HAP-1 (cell line): ENCODE results near the gene NFYA.

ENCODE experiments used
- DNase-seq, 2 experiments: peaks; one replicate each; pipeline ENCODE4 v3.0.0-alpha.2; 2016 to 2020; ENCODE audit warnings: low spot score in 2 of 2
- H3K27me3 ChIP-seq: fragments of 250-450 bp; sonication (Bioruptor Pico); 2 replicates; pipeline ENCODE4 v1.5.1; 2020; ENCODE audit warnings: low read depth, mild to moderate bottlenecking, moderate library complexity
- H3K36me3 ChIP-seq: fragments of 250-450 bp; sonication (Bioruptor Pico); replicated peaks from 2 replicates; pipeline ENCODE4 v1.5.1; 2020; ENCODE audit warnings: mild to moderate bottlenecking
- H3K4me1 ChIP-seq: fragments of 250-450 bp; sonication (Bioruptor Pico); 2 replicates; pipeline ENCODE4 v1.5.1; 2020; ENCODE audit warnings: mild to moderate bottlenecking
- H3K4me3 ChIP-seq: fragments of 250-450 bp; sonication (Bioruptor Pico); 2 replicates; pipeline ENCODE4 v1.5.1; 2020; ENCODE audit warnings: mild to moderate bottlenecking, moderate library complexity
- H3K9me3 ChIP-seq: fragments of 250-450 bp; sonication (Bioruptor Pico); 2 replicates; pipeline ENCODE4 v1.5.1; 2020; ENCODE audit warnings: mild to moderate bottlenecking, moderate library complexity
- in situ Hi-C: fragments of 300-500 bp; cut with MboI; formaldehyde crosslinking; loops from 3 replicates; pipeline ENCODE4 v1.14.3; 2020; ENCODE audit warnings: low sequenced_read_pairs, inconsistent platforms, mixed read lengths

The NFYA gene

GRCh38 chr6:41125282-41125681 is 52.5 kb downstream of the NFYA start:
- in situ Hi-C loops = no loop called here
- no peak for DNase-seq
- Histone ChIP-seq H3K4me1 (no peaks in the 10 kb centered on the region), H3K4me3 (no peak overlapping the region), H3K9me3 (no peaks in the 10 kb centered on the region), H3K36me3 (no peaks in the 10 kb centered on the region), H3K27me3 (no peaks in the 10 kb centered on the region)

DNA sequence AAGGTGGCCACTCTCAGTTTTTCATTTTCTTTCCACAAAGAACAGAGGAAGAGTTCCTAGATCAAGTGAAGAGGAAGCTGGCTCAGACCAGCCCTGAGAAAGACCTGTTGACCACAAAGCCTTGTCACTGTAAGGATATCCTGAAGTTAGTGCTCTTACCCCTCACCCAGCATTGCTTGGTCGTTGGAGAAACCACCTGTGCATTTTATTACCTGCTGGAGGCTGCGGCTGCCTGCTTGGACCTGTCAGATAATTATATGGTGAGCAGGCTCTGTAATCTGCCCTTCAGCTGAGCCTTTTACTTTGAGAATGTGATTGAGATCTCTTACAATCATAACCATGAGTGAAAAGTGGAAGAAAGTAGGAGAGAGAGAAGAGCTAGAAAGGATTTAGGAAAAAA is 59.5 kb downstream of the NFYA start:
- in situ Hi-C loops = no loop called here
- no peaks in the 10 kb centered on the region for H3K9me3 ChIP-seq

GRCh38 chr6:41135062-41135832 is 62.5 kb downstream of the NFYA start:
- no peak for DNase-seq
- no peak overlapping the region for H3K4me3 ChIP-seq
- no peaks in the 10 kb centered on the region for H3K27me3 ChIP-seq
- H3K9me3 ChIP-seq = no peaks in the 10 kb centered on the region
- no peaks in the 10 kb centered on the region for H3K36me3 ChIP-seq
- no peaks in the 10 kb centered on the region for H3K4me1 ChIP-seq
- in situ Hi-C loops = no loop called here

More for the DNA sequence above, 59.5 kb downstream of the NFYA start:
- Histone ChIP-seq H3K4me1 (no peaks in the 10 kb centered on the region), H3K36me3 (no peaks in the 10 kb centered on the region), H3K27me3 (no peaks in the 10 kb centered on the region), H3K4me3 (no peak overlapping the region)
- DNase-seq = no peak

DNA sequence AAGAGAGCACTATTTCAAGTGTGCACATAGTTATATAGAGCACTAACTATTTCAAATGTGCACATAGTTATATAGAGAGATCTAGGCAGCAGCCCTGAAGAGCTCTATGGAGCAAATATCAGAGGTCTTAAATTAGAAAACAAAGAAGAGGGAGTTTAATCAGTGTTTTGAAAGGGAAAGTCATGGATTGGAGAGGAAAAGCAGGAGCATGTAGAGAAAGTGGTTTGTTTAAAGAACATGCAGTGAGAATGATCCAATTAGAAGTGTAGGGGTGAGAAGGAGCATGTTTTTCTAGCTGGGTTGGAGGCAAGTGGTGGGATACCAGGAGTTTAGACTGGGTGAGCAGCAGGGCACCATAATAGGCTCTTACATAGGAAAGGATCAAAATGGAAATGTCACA is 64.1 kb downstream of the NFYA start:
- in situ Hi-C loops = no loop called here
- no peak for DNase-seq
- H3K9me3 ChIP-seq = no peaks in the 10 kb centered on the region
- H3K27me3 ChIP-seq = no peaks in the 10 kb centered on the region
- no peaks in the 10 kb centered on the region for H3K36me3 ChIP-seq
- no peak overlapping the region for H3K4me3 ChIP-seq
- no peaks in the 10 kb centered on the region for H3K4me1 ChIP-seq

DNA sequence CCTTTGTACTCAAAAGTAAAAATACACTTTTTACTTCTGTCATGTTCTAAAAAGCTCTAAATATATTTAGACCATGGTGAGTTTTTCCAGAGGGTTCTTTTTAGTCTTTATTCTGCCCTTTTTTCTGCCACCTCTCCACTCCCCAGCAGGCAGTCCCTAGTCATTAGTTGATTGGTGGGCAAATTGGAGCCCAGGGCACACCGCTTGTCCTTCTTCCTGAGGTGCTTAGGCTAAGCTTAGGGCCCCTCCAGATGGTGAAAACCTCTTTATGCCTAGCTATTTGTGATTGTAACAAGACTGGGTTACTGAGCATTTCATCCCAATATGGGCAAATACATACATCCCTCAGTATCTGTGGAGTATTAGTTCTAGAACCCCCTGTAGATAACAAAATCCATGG is 75.1 kb downstream of the NFYA start:
- no peaks in the 10 kb centered on the region for H3K4me1 ChIP-seq
- no peak overlapping the region for H3K4me3 ChIP-seq
- DNase-seq = no peak
- no peaks in the 10 kb centered on the region for H3K27me3 ChIP-seq
- no peaks in the 10 kb centered on the region for H3K9me3 ChIP-seq
- no peaks in the 10 kb centered on the region for H3K36me3 ChIP-seq
- in situ Hi-C loops = no loop called here
